H1 (cell line): Measurements from ENCODE around the gene WDFY4. TPM values are rescaled to one million over a fixed set of nuclear protein-coding genes. Genes with fewer than 3 reads are reported as not detected.

Source experiments
- CBX8 ChIP-seq: fragments of 300-800, 300-1000 bp; sonication (generic); IDR thresholded peaks from 2 replicates; pipeline ENCODE4 v1.7.1; 2016; ENCODE audit warnings: low read depth, low read length, borderline replicate concordance
- POU5F1 ChIP-seq: IDR thresholded peaks from 2 replicates; pipeline ENCODE4 v1.6.1; 2011; ENCODE audit warnings: low read depth, mild to moderate bottlenecking, low read length, moderate library complexity
- RAD21 ChIP-seq, 2 experiments: IDR thresholded peaks in 1 of 2; conservative IDR thresholded peaks in 1 of 2; 2 replicates each; pipeline ENCODE4 v1.6.1; 2011; ENCODE audit warnings: low read depth in 2 of 2, low read length in 2 of 2, improper control_type of control experiment in 1 of 2, inconsistent platforms in 1 of 2, mild to moderate bottlenecking in 1 of 2, moderate library complexity in 1 of 2
- RNF2 ChIP-seq: fragments of 200-900, 300-1000 bp; sonication (generic); IDR thresholded peaks from 2 replicates; pipeline ENCODE4 v1.7.1; 2016; ENCODE audit warnings: borderline replicate concordance, low read depth, mild to moderate bottlenecking, antibody characterized with exemption, low read length; ENCODE audit not compliant: poor library complexity, severe bottlenecking; ENCODE audit errors: missing control alignments
- SIRT6 ChIP-seq: IDR thresholded peaks from one replicate; pipeline ENCODE4 v1.7.1; 2012; ENCODE audit warnings: low read length, inconsistent platforms
- polyA plus RNA-seq, 7 experiments: library from polyadenylated mRNA; depleted of rRNA in 3 of 7; stranded (reverse) in 5 of 7; unstranded in 2 of 7; fragments of >200 nt in 5 of 7; fragments of 200-250 nt in 2 of 7; gene quantifications; 1 replicate in 5 of 7; 2 replicates in 1 of 7; 4 replicates in 1 of 7; pipeline versions ENCODE4 v1.2.1 to v1.2.3, GENCODE V29; 2011 to 2013; ENCODE audit warnings: missing spikeins in 2 of 7, mixed read lengths in 2 of 7
- total RNA-seq: library from RNA; stranded (reverse); fragmentation: NEBNext Ultra II Directional; extraction: Animal tissue kit (Norgen Biotek cat#: 25700); gene quantifications from 2 replicates; pipeline ENCODE4 v1.2.1, GENCODE V29; 2021
- TF ChIP-seq, protein P1 (sequence below): fragments of 300-600 bp; sonication (generic); IDR thresholded peaks from 2 replicates; pipeline ENCODE4 v1.7.1; 2012; ENCODE audit warnings: low read length, moderate library complexity, mild to moderate bottlenecking, inconsistent platforms; ENCODE audit not compliant: insufficient replicate concordance
- TF ChIP-seq, protein P2 (sequence below): IDR thresholded peaks from 2 replicates; pipeline ENCODE4 v1.6.1; 2012; ENCODE audit warnings: low read length, inconsistent platforms

WDFY4 gene
- total and polyA plus RNA-seq, 2 of the 8 experiments (the other 6 are each of a cell fraction or from before 2014, with no cell fraction given) = not detected

DNA sequence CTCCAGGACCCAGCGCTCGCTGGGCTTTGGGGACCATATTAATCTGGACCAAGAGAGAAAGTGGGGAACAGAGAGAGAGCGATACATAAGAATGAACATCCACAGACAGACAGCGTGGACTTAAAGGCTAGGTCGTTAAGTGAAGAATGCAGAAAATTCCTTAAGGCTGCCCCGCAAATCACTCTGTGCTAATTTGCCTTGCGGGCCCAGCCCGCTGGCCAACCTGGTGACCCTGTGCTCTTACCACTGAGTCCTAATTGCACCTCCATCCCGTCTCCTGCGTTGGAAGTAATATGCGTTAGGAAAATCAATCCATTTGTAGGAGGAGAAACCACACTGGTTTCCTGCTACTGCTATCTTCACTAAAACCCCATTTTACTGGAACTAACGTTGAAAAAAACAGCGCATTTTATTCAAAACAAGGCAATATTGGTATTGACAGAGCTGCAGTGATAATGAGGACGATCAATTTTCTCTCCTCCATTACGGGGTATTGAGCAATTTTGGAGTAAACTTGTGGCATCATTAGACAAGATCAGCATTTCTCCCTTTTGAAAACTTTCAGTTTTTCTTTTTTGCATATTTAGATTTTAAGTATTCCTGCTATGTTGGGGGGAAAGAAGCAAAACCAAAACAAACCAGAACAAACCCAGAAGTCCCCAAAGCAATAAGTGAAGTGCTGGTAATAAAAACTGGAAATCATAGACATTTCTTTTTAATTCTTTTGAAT lies 85.2 kb downstream of the WDFY4 start (continued):
- TF ChIP-seq, protein P1, sequence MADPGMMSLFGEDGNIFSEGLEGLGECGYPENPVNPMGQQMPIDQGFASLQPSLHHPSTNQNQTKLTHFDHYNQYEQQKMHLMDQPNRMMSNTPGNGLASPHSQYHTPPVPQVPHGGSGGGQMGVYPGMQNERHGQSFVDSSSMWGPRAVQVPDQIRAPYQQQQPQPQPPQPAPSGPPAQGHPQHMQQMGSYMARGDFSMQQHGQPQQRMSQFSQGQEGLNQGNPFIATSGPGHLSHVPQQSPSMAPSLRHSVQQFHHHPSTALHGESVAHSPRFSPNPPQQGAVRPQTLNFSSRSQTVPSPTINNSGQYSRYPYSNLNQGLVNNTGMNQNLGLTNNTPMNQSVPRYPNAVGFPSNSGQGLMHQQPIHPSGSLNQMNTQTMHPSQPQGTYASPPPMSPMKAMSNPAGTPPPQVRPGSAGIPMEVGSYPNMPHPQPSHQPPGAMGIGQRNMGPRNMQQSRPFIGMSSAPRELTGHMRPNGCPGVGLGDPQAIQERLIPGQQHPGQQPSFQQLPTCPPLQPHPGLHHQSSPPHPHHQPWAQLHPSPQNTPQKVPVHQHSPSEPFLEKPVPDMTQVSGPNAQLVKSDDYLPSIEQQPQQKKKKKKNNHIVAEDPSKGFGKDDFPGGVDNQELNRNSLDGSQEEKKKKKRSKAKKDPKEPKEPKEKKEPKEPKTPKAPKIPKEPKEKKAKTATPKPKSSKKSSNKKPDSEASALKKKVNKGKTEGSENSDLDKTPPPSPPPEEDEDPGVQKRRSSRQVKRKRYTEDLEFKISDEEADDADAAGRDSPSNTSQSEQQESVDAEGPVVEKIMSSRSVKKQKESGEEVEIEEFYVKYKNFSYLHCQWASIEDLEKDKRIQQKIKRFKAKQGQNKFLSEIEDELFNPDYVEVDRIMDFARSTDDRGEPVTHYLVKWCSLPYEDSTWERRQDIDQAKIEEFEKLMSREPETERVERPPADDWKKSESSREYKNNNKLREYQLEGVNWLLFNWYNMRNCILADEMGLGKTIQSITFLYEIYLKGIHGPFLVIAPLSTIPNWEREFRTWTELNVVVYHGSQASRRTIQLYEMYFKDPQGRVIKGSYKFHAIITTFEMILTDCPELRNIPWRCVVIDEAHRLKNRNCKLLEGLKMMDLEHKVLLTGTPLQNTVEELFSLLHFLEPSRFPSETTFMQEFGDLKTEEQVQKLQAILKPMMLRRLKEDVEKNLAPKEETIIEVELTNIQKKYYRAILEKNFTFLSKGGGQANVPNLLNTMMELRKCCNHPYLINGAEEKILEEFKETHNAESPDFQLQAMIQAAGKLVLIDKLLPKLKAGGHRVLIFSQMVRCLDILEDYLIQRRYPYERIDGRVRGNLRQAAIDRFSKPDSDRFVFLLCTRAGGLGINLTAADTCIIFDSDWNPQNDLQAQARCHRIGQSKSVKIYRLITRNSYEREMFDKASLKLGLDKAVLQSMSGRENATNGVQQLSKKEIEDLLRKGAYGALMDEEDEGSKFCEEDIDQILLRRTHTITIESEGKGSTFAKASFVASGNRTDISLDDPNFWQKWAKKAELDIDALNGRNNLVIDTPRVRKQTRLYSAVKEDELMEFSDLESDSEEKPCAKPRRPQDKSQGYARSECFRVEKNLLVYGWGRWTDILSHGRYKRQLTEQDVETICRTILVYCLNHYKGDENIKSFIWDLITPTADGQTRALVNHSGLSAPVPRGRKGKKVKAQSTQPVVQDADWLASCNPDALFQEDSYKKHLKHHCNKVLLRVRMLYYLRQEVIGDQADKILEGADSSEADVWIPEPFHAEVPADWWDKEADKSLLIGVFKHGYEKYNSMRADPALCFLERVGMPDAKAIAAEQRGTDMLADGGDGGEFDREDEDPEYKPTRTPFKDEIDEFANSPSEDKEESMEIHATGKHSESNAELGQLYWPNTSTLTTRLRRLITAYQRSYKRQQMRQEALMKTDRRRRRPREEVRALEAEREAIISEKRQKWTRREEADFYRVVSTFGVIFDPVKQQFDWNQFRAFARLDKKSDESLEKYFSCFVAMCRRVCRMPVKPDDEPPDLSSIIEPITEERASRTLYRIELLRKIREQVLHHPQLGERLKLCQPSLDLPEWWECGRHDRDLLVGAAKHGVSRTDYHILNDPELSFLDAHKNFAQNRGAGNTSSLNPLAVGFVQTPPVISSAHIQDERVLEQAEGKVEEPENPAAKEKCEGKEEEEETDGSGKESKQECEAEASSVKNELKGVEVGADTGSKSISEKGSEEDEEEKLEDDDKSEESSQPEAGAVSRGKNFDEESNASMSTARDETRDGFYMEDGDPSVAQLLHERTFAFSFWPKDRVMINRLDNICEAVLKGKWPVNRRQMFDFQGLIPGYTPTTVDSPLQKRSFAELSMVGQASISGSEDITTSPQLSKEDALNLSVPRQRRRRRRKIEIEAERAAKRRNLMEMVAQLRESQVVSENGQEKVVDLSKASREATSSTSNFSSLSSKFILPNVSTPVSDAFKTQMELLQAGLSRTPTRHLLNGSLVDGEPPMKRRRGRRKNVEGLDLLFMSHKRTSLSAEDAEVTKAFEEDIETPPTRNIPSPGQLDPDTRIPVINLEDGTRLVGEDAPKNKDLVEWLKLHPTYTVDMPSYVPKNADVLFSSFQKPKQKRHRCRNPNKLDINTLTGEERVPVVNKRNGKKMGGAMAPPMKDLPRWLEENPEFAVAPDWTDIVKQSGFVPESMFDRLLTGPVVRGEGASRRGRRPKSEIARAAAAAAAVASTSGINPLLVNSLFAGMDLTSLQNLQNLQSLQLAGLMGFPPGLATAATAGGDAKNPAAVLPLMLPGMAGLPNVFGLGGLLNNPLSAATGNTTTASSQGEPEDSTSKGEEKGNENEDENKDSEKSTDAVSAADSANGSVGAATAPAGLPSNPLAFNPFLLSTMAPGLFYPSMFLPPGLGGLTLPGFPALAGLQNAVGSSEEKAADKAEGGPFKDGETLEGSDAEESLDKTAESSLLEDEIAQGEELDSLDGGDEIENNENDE = no peak
- TF ChIP-seq CBX8 (no peak), SIRT6 (no peak), RAD21 (IDR thresholded peaks at IDR 0.05 in 1 of 2, conservative IDR thresholded peaks at IDR 0.05 in 1 of 2; ENCODE audit: low read depth in 2 of 2, low read length in 2 of 2) (no peak), RNF2 (no peak), POU5F1 (no peak)
- TF ChIP-seq, protein P2, sequence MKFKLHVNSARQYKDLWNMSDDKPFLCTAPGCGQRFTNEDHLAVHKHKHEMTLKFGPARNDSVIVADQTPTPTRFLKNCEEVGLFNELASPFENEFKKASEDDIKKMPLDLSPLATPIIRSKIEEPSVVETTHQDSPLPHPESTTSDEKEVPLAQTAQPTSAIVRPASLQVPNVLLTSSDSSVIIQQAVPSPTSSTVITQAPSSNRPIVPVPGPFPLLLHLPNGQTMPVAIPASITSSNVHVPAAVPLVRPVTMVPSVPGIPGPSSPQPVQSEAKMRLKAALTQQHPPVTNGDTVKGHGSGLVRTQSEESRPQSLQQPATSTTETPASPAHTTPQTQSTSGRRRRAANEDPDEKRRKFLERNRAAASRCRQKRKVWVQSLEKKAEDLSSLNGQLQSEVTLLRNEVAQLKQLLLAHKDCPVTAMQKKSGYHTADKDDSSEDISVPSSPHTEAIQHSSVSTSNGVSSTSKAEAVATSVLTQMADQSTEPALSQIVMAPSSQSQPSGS = no peak
